GM18520 (cell line): ENCODE results near the gene PRR22.

ENCODE experiments used
- ATAC-seq: cut with Tn5 transposase; IDR thresholded peaks from one replicate; pipeline ENCODE4 v1.9.1; 2021; ENCODE audit not compliant: unreplicated experiment

PRR22 gene

GRCh38 chr19:5814123-5814851, 29.7 kb upstream of the PRR22 start:
- ATAC-seq, result no peak

DNA sequence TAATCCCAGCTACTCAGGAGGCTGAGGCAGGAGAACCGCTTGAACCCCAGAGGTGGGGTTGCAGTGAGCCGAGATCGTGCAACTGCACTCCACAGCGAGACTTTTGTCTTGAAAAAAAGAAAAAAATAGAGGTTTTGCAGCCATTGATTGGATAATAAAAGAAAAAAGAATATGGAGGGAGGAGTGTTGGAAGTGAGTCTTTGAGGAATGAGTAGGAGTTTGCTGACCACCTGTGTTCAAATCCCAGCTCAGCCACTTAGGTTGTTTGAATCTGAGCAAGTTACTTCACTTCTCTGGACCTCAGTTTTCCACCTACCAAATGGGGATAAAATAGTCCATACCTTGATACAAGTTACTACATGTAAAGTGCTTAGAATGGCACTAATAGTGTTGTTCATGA, 26.6 kb upstream of the PRR22 start:
- ATAC-seq, result no peak

DNA sequence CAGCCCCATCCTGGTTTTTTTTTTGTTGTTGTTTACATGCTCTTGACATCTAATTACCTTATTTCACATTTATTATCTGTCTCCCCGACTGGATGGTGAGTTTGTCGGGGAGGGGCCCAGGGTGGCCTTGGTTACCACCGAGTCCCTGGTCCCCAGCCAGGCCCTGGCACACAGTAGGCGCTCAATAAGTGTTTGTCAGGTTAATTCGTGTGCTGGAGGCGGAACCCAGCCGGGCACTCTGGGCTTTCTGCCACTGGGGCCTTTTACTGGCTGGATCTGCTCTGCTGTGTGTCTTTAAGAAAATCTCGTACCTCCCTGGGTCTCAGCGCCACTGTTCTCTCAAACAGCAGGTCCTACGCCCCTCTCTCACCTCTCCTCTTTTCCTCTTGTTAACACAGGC, 24.9 kb upstream of the PRR22 start:
- ATAC-seq, result no peak

DNA sequence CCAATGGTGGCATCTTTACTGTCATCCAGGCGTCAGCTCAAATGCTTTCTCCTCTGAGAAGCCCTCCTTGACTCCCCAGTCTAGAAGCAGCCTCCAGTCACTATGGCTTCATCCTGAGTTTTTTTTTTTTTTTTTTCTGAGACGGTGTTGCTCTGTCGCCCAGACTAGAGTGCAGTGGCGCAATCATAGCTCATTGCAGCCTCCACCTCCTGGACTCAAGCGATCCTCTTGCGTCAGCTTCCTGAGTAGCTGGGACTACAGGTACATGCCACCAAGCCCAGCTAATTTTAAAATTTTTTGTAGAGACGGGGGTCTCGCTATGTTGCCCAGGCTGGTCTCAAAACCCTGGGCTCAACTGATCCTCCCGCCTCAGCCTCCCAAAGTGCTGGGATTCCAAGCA, 24.5 kb upstream of the PRR22 start:
- no peak for ATAC-seq

DNA sequence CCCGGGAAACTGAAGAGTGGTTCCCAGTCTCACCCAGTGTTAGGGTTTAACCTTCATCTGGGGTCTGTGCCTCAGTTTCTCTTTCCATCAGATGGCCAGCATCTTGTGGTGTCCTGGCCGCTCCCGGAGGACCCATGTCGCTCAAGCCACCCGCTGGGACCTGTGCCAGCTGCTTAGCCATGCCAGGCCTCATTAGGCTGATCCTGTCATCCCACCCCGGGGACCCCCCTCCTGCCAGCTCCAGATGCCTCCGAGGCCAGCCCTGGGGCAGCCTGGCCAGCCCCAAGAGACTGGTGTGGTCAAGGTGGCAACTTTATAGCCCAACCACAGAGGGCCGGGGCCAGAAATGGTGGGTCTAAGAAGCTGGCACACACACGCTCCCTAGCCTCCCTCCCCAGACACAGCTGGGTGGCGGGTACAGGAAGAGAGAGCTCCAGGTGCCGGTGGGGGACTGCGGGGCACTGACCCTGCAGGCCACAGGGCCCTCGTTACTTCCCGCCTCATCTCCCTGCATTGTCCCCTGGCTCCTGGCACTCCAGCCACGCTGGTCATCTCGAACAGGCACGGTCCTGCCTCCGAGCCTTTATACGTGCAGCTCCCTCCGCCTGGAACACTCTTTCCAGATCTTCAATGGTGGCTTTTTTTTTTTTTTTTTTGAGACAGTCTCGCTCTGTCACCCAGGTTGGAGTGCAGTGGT, 23.7 kb upstream of the PRR22 start:
- ATAC-seq, result no peak

- ATAC-seq, result no peak
Observed at GRCh38 chr19:5806905-5807304, 22.4 kb upstream of the PRR22 start.

DNA sequence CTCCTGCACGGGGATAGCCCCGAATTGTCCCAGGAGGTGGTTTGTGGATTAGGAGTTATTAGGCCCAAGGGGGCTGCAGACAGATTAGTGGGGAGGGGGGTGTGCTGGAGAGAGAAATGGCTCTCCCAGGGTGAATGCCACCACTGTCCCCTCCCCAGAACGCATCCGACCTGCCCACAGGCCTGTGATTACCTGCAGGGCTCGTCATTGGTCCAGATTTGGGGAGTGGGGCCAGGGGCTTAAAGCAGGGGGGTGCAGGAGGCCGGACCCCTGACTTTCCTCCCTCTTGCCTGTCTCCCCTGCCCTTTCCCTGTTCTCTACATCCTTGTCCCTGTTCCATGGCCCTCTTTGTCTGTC, 21.6 kb upstream of the PRR22 start:
- ATAC-seq, result no peak

DNA sequence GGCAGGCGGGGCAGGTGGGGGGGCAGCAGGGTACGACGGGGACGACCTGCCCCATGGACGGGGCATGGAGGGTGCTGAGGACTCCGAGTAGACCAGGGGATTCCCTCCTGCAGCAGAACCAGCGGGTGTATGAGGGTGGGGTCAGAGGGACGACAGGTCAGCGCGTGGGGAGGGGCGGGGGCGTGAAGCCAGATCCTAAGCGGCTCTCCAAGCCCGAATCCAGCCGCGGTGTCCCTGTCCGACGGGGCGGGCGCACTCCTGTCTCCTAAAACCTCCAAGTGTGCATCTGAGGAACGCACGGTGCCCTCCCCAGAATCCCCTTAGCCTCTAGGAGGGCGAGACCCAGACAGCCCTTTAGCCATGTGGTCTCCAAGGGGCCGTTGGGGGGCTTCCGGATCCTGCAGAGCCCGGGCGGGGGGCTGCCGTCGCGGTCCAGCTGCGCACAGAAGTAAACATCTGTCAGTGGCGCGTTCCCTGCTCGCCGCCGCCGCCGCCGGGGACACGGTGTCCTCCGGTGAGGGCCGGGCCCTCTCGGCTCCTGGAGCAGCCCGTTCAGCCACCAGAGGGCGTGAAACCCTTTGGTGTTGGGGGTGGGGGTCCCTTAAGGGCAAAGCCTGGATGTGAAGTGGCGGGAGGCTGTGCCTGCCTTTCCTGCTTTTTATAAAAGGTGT, 21.1 kb upstream of the PRR22 start:
- no peak for ATAC-seq

GRCh38 chr19:5804516-5805461, 20.2 kb upstream of the PRR22 start, which contains the start of gene NRTN:
NRTN (plus strand) TSS chr19:5805067; CDS start chr19:5824166, 19,099 bp downstream.
- ATAC-seq, result no peak

DNA sequence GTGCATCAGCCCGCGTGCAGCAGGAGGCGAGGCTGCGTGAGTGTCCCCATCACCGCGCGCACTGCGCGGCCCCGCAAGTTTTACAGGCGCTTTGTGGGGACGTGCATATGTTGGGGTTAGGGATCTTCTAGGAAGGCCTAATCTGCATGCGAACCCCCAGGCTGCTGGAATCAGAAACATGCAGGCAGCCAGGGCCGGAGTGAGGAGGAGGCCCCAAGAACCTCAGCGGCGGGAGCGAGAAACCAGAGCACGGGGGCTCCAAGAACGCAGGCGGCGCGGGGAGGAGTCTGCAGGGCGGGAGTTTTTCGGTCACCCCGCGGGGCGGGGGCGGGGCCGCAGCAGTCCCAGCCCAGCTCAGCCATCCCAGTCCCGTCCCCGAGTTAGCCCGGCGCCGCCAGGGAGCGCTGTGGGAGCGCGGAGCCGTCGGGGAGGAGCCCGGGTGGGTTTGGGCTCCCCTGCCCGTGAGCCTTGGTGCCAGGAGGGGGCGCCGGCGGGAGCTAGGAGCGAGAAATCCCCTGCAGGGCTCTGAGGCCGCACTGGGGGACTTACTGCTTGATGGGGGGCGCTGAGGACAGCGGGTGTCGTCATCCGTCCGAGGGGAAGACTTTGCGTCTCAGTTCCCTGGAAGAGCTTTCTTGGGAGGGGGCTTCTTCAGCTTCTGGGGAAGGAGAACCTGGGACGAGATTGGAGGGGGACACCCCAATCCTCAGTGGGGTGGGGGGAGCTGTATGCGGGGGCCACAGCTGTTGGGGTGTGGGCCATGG, 19.4 kb upstream of the PRR22 start:
- no peak for ATAC-seq

DNA sequence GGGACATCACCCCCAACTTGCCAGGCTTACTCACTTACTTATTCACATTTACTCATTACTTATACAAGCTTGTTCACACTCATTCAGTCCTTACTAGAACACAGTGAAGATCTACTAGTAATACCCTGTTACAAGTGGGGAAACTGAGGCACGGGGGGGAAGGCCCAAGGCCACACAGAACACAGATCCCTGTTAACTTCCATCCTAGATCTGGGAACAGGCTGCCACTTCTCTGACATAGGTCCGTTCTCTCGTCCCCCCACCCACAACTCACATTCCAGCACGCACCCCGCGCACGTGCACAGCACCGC, 18.9 kb upstream of the PRR22 start:
- ATAC-seq, result no peak

DNA sequence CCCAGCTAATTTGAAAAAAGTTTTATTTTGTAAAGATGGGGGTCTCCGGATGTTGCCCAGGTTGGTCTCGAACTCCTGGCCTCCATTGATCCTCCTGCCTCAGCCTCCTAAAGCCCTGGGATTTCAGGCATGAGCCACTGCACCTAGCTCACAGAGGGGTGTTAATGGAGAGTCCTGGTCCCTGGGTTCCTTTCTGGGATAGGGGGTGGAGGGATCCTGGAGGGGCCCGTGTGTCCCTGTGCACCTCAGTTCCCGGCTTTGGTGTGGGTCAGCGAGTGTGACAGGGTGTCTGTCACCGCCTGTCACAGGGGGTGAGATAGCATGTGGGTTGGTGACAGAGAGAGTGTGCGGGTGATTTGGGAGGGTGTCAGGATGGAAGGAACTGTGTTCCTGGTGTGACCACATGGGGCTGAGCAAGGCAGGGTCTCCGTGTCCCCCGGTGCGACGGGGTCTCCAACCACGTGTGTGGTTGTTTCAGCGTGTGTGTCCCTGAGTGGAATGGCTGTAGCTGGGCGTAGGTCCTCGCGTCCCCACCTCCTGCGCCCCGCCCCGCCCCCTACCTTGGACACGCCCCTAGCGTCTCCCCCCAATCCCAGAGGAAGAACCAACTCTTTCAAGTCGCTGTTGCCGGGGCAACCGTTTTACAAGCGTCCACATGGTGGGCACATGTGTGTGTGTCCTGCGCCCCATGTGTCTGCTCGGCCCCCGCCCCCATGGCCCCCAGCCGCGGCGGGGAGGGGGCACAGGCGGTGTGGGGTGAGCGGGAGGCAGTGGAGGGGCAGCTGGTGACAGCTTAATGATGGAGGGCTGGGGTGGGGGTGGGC, 17.5 kb upstream of the PRR22 start:
- ATAC-seq, result no peak

DNA sequence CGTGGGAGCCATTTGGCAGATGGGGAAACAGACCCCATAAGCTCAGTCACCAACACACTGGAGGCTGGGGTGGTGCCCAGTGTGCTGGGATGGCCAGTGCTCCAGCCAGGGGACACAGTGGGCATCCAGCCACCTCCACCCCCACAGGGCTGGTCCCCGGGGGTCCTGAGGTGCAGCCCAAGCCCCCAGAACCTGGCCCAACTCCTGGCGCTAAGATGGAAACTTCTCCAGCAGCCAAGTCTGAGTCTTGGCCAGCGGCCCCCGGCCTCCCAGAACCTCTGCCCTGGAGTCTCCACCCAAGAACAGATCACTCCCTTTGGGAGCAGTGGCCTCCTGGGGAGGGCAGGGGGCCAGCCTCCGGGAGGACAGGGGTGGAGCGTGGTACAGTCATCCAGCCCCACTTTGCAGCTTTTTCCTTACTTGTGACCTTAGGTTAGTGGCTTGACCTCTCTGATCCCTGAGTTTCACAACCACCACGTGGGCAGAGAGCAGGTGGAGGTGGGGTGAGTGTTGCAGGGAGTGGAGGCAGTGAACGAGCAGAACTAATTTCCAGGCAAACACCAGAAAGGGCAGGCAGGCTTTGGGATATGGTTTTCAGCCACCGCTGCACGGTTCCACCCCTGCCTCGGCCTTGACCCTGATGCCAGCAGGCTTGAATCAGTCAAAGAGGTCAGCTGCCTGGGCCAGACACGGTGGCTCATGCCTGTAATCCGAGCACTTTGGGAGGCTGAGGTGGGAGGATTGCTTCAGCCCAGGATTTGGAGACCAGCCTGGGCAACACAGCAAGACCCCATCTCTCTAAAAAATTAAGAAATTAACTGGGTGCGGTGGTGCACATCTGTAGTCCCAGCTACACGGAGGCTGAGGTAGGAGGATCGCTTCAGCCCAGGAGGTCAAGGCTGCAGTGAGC, 16.1 kb upstream of the PRR22 start:
- ATAC-seq, result no peak

GRCh38 chr19:5799247-5800241, 15.0 kb upstream of the PRR22 start:
- ATAC-seq, result no peak

GRCh38 chr19:5798244-5798643, 13.7 kb upstream of the PRR22 start:
- ATAC-seq, result no peak

DNA sequence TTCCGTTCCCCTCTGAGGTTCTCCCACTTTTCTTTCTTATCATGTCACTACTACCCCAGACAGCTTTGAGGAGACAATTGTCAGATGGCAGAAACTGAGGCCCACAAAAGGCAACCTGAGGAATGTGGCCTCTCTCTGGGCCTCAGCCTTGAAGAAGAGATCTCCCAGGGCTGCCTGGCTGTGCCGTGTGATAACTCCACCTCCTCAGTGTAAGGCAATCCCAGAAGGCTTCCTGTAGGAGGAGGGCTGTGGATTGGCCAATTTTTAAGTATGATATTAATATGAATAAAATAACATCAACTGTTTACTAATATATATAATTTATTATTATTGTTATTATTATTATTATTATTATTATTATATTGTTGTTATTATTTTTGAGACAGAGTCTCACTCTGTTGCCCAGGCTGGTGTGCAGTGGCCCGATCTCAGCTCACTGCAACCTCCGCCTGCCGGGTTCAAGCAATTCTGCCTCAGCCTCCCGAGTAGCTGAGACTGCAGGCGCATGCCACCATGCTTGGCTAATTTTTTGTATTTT, 10.9 kb upstream of the PRR22 start:
- ATAC-seq, result no peak

DNA sequence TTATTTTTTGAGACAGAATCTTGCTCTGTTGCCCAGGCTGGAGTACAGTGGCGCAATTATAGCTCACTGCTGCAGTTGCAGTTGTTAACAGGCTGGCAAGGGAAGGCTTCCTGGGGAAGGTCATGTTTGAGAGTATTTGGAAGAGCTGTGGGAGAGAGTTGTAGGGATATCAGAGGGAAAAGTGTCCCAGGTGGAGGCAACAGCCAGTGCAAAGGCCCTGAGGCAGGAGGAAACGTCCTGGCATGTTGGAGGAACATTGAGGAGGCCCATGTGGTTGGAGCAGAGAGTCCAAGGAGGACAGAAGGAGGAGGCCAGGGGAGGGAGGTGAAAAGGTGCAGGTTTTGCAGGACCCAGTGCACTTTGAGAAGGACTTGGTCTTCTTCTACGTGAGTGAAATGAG, 8.6 kb upstream of the PRR22 start:
- ATAC-seq, result no peak
